Measurements from ENCODE around the gene GALNT2. TPM values are rescaled to one million over a fixed set of nuclear protein-coding genes. Genes with fewer than 3 reads are reported as not detected.

GALNT2 gene
- total and polyA plus RNA-seq, 2 of the 13 experiments (the other 11 are each of a cell fraction or from before 2014, with no cell fraction given) = 39.3 to 39.6 TPM

GRCh38 chr1:230196077-230196476, 129.0 kb downstream of the GALNT2 start:
- intact Hi-C loops (cut with micrococcal nuclease; ENCODE audit: unreplicated experiment) = no loop called here
- FAIRE-seq (no peak), DNase-seq (ENCODE audit: low spot score) (no peak), ATAC-seq (no peak)
- no TSS peak for BruUV-seq (replicated peaks)
- CTCF ChIA-PET (ENCODE audit: low intra/inter-chr PET ratio, low total read pairs) = no interaction called here
- TF ChIP-seq ARID5B (CRISPR knock-in tag; IDR thresholded peaks at IDR 0.05) (no peak), PHF21A (CRISPR knock-in tag; IDR thresholded peaks at IDR 0.05) (no peak), ZNF264 (CRISPR knock-in tag; IDR thresholded peaks at IDR 0.05) (no peak), EP300 (IDR thresholded peaks at IDR 0.05; ENCODE audit: low read depth in 2 of 2, low read length in 2 of 2) (no peak), EP300 (CRISPR knock-in tag; IDR thresholded peaks at IDR 0.05; ENCODE audit: borderline replicate concordance) (no peak), NFAT5 (CRISPR knock-in tag; IDR thresholded peaks at IDR 0.05) (no peak), ZFX (CRISPR knock-in tag; IDR thresholded peaks at IDR 0.05; ENCODE audit: low read depth) (no peak), ZNF691 (CRISPR knock-in tag; IDR thresholded peaks at IDR 0.05; ENCODE audit: borderline replicate concordance, low read depth) (no peak)
- H3K79me2 ChIP-seq (ENCODE audit: insufficient read depth, low read length) = peaks cover 1% of the 10 kb centered on the region
- no peaks in the 10 kb centered on the region for H4K20me1 ChIP-seq (ENCODE audit: insufficient read depth, low read length)
- in situ Hi-C loops (cut with HindIII; ENCODE audit: extremely low pct_ligation_motif_present, low pct_unique_long_range_greater_than_20kb) = no loop called here
- H3K4me1 ChIP-seq (ENCODE audit: insufficient read depth, low read length) = 0 out of 2 replicates have a peak, but pooled peaks cover under 1% of the 10 kb centered on the region
- no peak overlapping the region for H3K4me3 ChIP-seq (replicated peaks in 1 of 3; ENCODE audit: insufficient read depth in 1 of 3, low read depth in 2 of 3, low read length in 3 of 3)
- H3K36me3 ChIP-seq (replicated peaks in 1 of 2; ENCODE audit: control insufficient read depth in 1 of 2, insufficient read depth in 2 of 2, low read length in 2 of 2) = peaks cover 4 to 5% of the 10 kb centered on the region in 2 experiments; a peak in 2 of 5 replicates
- POLR2A ChIA-PET = no interaction called here
- no peaks in the 10 kb centered on the region for H3K27me3 ChIP-seq (ENCODE audit: control insufficient read depth in 1 of 2, insufficient read depth in 2 of 2, low read length in 2 of 2)
- H3K9ac ChIP-seq (ENCODE audit: insufficient read depth, low read depth, low read length) = no peak overlapping the region
- no peak overlapping the region for H2AFZ ChIP-seq (ENCODE audit: low read length)
- WGBS (ENCODE audit: low lambda C conversion rate) = 91% methylated on average over 5 of the region's 5 CpGs
- no peaks in the 10 kb centered on the region for H3K9me3 ChIP-seq (ENCODE audit: low read length)
- no peak overlapping the region for H3K4me2 ChIP-seq (ENCODE audit: low read depth, low read length)
- H3K27ac ChIP-seq (ENCODE audit: extremely low read length, insufficient read depth, low read length) = no peak overlapping the region

Data from HepG2 (cell line).